ENCODE data around the gene RAB43.
"Not testable (repeated sequence)": the region's sequence is repeated elsewhere in the genome, so short reads cannot be mapped to it uniquely, and the experiment has no call there.

Gene RAB43

DNA sequence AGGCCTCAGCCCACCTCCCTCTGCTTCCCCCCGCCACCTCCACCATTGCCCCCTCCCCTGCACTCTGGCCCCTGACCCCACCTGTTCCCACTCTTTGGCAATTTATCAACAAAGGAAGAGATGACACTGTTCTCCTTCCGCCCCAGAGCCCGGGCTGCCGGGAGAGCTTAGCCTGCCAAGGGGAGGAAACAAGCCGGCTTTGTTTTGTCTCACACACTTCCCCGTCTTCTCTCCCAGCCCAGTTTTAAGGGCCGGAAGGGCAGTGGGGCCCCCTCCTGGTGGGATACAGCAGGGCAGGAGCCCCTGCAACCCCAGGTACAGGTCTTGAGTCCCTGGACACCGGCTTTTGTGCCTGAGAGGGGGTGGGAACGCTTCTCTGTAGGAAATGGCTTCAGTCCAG lies 33.7 kb downstream of the RAB43 start:
- DNase-seq: peak in 1 of 2 experiments; percentile 19

DNA sequence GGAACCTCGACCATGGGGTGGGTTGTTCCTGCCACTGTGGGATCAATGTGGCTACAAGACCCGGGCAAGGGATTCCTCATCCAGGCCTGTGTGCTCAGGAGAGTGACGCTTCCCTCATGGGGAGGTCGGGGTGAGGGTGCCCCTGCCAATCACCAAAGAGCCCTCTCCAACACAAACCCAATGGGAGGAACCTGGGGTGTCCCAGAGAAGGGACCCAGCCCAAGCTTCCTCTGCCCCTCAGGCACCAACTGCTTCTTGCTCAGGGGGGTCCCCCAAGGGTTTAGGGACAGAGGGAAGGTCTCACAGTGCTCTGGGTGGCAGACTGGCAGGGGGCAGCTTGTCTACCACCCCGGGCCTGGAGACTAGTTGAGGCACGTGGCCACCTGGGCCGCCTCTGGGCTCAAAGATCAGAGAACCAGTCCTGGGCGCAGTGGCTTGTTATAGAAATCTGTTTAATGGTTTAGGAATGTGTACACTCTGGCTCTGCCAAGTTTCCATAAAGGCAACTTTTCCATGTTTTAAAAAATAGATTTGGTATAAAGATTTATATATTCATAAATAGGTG lies 34.4 kb downstream of the RAB43 start:
- no peak for DNase-seq

DNA sequence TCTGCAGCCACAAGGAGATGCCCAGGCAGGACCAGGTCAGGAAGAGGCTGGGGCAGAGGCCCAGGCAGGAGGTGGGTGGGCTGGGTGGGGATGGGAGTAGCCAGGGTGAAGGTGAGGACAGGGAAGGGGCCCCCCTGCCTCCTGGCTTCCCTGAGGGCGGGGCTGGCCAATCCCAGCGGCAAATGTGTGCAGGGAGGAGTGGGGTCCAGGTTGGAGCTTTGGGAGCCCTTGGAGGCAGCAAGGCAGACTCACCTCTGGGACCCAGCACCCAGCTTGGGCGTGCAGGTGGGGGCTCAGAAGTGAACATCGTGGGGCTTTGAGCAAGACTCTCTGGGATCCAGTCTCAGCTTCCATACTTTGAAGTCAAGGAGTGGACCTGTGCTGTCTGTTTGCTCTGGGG lies 35.8 kb downstream of the RAB43 start:
- no peak for DNase-seq

DNA sequence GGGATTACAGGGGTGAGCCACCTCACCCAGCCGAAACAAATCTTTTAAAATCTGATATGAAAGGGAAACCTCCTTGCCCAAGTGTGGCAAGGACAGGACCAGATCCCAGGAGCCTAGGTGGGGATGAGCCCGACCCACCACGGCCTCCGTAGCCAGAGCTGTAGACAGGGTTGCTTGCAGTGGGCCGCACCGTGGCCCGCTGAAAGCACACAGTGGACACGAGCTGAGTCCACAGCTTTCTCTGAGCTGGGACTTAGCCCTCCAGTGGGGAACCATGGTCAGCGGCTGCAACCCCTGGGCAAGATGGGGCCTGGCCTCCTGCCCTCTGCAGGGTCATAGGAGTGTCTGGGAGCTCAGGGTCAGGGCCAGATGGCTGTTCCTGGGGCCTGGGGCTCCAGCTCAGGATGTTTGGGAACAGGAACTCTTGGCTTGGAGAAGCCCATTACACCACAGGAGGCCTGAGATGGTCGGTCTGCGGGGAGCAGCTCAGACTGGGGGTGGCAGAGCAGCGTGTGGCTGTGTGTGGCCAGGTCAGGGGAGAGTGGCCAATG lies 36.4 kb downstream of the RAB43 start:
- DNase-seq: no peak

DNA sequence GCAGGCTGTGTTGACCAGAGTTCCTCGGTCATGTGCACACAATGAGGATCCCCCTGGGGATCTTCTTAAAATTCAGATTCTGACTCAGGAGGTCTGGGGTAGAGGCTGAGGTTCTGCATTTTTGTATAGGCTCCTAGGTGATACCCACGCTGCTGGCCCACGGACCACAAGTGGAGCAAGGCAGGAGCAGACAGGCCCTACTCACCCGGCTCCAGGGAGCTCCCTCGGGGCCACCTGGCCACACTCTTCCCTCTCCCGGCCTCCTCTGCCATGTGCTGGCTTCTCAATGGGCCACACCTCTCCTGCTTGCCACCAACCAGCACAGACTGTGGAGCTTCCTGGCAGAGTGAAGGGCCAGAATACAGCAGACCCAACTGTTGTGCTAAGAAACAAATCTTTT lies 37.1 kb downstream of the RAB43 start:
- DNase-seq: no peak

DNA sequence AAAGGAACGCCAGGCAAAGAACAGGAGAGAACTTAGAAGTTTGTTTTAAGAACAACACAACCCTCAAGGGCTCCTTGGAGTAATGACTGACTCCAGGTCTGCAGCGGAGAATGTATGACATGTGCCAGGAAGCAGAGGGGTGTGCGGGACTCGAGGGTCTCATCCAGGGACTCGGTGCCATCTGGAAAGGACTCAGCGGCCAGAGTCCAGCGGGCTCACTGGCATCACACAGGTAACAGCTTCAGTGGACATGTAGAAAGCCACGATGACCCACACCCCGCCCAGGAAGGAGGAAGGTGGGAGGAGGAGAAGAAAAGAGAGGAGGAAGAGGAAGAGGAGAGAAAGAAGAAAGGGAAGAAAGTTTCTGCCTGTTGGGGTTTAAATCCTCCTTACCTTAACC lies 39.6 kb downstream of the RAB43 start:
- DNase-seq: no peak

DNA sequence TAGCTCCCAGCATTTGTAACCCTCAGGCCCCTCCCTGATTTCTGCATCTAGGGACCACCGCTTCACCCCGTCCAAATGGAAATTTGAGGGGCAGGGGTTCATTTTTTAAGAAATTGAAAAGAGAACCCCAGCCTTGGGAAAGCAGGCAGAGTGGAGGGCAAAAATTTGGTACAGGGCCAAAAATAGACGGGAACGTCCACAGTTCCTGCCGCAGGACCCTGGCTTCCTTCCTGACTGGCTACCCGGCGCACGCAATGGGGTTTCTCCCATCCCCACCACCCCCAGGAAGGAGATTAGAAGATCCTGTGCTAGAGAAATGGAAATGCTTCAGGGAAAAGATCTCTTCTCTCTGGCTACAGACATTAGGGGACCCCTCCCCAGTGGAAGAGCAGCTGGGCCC lies 40.1 kb downstream of the RAB43 start:
- no peak for DNase-seq

DNA sequence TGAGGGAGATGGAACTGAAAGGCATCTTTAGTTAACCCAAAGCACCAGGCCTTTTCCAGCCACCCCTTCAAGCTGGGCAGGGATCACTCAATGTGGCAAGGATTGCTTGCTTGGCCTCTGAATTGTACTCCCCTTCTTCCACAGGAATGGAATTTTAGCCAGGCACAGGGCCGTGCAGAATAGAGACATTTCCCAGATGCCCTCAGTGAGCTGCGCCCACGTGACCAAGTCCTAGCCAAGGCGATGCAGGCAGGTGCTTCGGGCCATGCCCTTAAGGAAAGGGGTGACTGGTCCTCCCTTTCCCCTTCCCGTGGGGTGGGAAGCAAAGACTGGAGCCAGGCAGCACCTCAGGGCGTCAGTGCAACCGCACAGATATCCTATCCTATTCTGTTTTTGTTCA lies 43.1 kb downstream of the RAB43 start:
- DNase-seq: no peak

DNA sequence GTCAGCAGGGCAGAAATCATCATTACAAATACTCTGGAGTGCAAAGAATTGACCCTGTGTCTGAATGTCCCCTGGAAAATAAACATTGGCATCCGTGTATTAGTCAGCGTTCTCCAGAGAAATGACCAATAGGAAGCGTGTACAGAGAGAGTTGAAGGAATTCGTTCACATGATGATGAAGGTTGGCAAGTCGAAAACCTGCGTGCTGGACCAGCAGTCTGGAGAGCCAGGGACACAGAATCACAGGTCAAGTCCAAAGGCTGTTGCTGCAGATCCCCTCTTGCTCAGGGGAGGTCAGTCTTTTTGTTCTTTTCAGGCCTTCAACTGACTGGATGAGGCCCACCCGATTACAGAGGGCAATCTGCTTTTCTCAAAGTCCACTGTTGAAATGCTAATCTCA lies 44.4 kb downstream of the RAB43 start:
- no peak for DNase-seq

DNA sequence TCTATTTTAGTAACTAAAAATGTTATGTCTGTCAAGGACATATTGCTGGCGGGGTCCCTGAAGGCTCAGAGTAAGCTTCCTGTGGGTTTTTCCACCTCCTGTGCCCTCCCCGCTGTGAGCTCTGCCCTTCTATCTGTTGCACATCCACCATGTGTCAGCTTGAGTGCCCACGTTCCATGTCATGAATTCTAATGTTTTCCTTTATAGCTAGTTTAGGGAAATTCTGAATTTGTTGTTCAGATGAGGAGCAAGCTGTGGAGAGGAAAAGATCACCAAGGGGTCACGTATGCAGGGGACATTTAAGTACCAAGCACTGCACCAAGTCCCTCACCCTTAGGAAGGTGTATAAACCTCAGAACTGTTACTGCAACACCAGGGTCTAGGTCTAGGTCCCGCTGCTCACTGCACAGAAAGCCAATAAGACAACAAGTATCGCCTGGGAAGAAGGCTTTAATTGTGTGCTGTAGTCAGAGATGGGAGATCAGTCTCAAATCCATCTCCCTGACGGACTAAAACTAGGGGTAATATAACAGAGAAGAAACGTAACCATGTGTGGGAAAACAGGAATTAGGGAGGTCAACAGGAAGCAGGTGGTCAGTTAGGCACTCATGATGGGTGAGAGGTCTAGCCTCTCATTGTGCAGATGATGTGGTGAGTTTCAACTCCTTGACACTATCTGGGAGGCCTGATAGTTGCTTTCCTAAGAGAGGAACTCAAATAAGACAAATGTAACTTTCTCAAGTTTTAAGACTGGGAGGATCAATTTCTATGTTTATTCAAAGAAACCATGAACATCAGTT lies 51.3 kb downstream of the RAB43 start:
- DNase-seq: no peak

DNA sequence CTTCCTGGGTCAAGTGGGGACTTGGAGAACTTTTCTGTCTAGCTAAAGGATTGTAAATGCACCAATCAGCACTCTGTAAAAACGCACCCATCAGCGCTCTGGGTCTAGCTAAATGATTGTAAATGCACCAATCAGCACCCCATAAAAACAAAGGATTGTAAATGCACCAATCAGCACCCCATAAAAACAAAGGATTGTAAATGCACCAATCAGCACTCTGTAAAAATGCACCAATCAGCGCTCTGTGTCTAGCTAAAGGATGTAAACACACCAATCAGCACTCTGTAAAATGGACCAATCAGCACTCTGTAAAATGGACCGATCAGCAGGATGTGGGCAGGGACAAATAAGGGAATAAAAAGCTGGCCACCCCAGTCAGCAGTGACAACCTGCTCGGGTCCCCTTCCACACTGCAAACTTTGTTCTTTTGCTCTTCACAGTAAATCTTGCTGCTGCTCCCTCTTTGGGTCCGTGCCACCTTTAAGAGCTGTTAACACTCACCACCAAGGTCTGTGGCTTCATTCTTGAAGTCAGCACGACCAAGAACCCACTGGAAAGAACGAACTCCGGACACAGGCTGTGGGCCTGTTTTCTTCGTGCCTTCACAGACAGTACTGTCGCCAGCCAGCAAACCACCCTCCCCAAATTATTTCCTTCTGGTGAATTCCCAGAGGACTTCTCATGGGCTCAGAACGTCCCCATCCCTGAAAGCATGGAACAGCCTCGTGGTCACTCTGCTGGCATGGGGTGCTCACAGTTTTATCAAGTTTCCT lies 52.1 kb downstream of the RAB43 start:
- not testable (repeated sequence) for DNase-seq

DNA sequence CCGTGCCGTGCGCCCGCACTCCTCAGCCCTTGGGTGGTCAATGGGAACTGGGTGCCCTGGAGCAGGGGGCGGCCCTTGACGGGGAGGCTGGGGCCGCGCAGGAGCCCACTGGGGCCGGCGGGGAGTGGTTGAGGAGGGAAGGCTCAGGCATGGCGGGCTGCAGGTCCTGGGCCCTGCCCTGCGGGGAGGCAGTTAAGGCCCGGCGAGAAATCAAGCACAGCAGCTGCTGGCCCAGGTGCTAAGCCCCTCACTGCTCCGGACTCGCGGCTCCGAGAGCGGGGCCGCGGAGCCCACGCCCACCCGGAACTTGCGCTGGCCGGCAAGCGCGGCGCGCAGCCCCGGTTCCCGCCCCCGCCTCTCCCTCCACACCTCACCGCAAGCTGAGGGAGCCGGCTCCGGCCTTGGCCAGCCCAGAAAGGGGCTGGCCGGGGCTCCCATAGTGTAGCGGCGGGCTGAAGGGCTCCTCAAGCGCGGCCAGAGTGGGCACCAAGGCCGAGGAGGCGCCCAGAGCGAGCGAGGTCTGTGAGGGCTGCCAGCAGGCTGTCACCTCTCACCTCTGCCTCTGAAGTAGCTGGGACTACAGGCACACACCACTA lies 53.2 kb downstream of the RAB43 start:
- DNase-seq: no peak

DNA sequence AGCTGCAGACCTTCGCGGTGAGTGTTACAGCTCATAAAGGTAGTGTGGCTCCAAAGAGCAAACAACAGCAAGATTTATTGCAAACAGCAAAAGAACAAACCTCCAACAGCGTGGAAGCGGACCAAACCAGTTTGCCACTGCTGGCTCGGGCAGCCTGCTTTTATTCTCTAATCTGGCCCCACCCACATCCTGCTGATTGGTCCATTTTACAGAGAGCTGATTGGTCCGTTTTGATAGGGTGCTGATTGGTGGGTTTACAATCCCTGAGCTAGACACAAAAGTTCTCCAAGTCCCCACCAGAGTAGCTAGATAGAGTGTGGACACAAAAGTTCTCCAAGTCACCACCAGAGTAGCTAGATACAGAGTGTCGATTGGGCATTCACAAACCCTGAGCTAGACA lies 53.9 kb downstream of the RAB43 start:
- not testable (repeated sequence) for DNase-seq

DNA sequence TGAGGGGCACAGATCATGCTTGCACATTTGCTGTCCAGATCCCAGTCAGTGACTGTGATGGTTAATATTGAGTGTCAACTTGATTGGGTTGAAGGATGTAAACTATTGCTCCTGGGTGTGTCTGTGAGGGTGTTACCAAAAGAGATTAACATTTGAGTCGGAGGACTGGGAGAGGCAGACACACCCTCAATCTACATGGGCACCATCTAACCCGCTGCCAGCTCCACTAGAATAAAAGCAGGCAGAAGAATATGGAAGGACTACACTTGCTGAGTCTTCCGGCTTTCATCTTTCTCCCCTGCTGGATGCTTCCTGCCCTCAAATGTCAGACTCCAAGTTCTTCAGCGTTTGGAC lies 55.9 kb downstream of the RAB43 start:
- DNase-seq: no peak

DNA sequence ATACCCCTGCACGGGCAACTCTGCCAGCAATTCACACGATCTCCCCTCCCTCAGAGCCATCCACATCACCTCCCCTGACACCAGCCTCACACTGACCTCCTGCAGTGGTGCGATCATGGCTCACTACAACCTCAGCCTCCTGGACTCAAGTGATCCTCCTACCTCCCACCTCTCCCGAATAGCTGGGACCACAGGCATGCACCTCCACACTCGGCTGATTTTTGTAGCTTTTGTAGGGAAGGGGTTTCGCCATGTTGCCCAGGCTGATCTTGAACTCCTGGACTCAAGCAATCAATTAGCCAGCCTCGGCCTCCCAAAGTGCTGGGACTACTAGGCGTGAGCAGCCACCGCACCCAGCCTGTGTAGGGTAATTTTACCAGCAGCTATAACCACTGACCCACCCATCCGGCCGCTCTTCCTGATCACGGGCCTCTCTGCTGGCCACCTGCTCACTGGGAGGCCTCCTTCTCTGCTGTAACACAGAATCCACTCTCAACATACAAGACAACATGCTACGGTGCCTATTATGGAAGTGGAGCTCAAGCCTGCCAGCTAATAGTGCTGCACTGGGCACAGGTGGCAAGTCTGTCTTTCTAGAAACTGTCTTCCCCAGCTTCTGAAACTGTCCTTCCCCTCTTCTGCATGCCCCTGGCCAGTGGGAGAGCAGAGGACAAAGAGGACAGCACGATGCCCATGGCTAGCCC lies 56.4 kb downstream of the RAB43 start:
- DNase-seq: no peak

DNA sequence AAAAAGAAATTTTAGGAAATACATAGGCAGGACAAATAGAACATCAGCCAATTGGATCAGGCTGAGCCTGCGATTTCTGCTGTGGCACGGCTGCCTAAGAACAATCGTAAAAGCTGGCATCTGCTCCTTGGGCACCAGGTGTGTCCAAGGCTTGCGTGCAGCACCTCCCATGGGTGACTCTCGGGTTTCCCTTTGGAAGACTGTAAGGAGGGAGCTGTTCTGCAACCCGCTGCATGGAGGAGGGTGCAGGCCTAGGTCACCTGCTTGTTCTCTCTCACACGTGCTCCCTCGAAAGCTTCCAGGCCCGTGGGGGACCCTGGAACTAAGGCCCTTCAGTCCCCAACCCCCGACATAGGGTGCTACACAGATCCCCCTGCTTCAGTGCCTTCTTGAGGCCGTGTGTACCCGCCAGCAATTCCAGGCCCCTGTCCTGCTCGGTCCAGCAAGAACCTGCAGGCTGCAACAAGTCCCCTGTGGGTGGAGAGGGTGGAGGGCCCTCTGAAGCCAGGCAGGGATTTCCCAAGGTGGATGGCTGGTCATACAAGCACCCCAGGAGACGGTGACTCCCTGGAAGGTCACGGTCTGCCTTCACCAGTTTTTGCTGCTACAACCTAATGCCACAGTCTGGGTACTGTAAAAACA lies 57.6 kb downstream of the RAB43 start:
- no peak for DNase-seq

DNA sequence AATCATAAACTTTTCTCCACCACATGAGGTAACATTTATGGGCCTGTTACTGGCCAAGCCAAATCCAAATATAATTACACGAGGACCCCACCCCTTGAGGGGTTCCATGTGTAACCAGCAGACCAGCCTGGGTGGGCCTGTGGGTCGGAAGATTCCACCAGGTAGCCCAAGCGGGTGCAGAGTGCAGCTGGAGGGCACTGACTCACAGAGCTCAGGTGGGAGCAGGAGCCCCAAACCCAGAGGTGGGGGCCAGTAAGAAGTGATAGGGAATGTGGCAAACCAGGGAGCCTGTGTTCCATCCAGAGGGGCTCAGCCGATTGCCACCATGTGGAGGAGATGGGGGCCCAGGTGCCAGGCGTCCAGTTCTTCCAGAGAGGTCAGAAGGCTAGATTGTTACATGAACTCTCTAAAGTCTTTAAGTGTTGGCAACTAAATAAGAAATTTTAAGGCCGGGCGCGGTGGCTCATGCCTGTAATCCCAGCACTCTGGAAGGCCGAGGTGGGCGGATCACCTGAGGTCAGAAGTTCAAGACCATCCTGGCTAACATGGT lies 58.4 kb downstream of the RAB43 start:
- no peak for DNase-seq

DNA sequence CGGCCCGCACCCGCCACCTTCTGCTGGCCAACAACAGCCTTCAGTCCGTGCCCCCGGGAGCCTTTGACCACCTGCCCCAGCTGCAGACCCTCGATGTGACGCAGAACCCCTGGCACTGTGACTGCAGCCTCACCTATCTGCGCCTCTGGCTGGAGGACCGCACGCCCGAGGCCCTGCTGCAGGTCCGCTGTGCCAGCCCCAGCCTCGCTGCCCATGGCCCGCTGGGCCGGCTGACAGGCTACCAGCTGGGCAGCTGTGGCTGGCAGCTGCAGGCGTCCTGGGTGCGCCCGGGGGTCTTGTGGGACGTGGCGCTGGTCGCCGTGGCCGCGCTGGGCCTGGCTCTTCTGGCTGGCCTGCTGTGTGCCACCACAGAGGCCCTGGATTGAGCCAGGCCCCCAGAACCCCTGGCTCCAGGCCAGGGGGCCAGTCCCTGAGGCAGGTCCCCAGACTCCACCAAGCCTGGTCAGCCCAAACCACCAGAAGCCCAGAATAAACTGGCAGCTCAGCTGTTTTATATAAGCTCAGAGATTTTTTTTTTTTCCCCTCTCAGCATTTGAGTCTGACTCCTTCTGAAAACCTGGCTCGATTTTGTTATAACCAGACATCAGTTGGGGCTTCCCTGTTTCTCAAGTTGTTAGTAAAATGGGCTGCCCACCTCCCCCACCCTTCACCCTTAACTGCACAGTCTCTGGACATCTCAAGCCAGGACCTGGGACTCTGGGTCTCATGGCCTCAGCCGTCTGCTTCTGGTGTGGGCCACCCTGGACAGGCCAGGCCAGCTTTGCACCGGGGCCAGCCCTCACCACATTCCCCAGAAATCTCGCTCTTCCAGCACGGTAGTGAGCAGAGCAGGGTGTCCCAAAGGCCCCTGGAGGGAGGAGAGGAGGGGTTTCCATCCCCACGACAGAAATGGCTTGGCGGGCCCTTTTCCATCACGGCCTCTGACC lies 59.4 kb downstream of the RAB43 start:
- no peak for DNase-seq

DNA sequence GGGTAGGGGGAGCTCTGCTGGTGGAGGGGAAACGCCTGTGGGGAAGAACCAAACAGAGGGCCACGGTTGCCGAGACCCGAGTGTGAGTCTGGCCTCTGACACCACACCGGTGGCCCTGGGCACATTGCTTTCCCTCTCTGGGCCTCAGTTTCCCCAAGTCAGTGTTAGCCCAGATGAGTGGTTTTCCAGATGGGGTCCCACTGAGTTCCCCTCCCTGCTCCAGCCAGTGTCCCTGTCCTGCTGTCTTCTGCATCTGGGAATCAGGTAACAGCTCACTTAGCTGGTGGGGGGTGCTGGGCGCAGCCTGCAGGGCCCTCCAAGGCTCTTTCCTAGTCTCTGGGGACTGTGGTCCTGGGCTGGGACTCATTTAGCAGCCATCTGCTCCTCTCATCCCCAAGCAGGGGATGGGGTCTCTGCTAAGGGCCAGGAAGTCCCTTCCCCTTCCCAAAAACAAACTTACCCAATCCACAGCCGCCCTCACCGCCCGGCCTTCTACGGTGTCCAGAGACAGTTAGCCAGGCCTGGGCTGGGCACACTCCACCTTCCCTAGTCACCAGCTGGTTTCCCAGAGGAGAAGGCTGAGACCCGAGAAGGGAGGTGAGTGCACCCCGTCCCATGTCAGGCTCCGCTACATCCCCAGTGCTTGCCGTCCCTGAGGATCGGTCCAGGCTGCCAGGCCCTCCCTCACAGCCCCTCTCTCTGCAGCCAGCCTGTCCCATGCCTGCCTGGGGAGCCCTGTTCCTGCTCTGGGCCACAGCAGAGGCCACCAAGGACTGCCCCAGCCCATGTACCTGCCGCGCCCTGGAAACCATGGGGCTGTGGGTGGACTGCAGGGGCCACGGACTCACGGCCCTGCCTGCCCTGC lies 60.3 kb downstream of the RAB43 start:
- no peak for DNase-seq

All from activated CD4-positive, alpha-beta T cell treated with anti-CD3 and anti-CD28 coated beads, Interleukin-2, amount 50 U/mL, for 4 hours (primary cell).